Measurements from ENCODE around the gene LUZP2. TPM values are rescaled to one million over a fixed set of nuclear protein-coding genes. Genes with fewer than 3 reads are reported as not detected.

Gene LUZP2
- total and polyA plus RNA-seq, 9 of the 15 experiments (the other 6 are each of a cell fraction or from before 2014, with no cell fraction given) = not detected

DNA sequence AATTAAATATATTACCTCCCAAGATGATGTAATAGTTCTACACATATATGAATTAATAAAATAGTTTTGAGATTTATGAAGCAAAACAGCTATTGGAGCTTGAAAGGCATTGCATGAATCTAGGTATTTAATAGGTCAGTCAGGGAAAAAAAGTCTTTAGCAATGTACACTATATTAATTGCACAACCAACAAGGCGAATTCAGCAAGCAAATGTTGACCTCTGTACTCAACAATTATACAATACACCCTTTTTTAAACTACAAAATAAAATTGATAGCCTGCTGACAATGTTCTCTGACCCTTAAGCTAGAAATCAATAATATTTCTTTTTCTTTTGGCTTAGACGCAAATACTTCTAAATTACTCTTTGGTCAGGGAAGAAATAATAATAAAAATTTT, 345.5 kb downstream of the LUZP2 start:
- Histone ChIP-seq H4K20me1 (replicated peaks; ENCODE audit: control insufficient read depth, insufficient read depth, low read length) (no peaks in the 10 kb centered on the region), H3K36me3 (ENCODE audit: control insufficient read depth, insufficient read depth, low read length) (no peaks in the 10 kb centered on the region), H3K4me3 (no peak overlapping the region), H2AFZ (ENCODE audit: low read depth, low read length) (no peak overlapping the region), H3K9me1 (ENCODE audit: control insufficient read depth, insufficient read depth, low read length) (no peaks in the 10 kb centered on the region), H3K4me1 (replicated peaks in 1 of 2; ENCODE audit: control insufficient read depth in 2 of 2, insufficient read depth in 2 of 2, low read length in 2 of 2) (no peaks in the 10 kb centered on the region), H3K27me3 (ENCODE audit: control insufficient read depth in 2 of 2, insufficient read depth in 2 of 2, low read length in 2 of 2) (no peaks in the 10 kb centered on the region), H3K9me3 (replicated peaks; ENCODE audit: control insufficient read depth, insufficient read depth, low read depth, low read length) (no peaks in the 10 kb centered on the region), H3K4me2 (ENCODE audit: insufficient read depth, low read length) (no peak overlapping the region), H3K27ac (ENCODE audit: extremely low read depth, low read depth, low read length) (no peak overlapping the region), H3K79me2 (ENCODE audit: control insufficient read depth, insufficient read depth, low read length) (no peaks in the 10 kb centered on the region), H3K9ac (ENCODE audit: insufficient read depth in 1 of 2, low read depth in 2 of 2, low read length in 2 of 2) (no peak overlapping the region)
- intact Hi-C loops (cut with micrococcal nuclease) = no loop called here
- no peak for ATAC-seq
- no TSS peak for BruUV-seq (replicated peaks)
- no peak for DNase-seq (ENCODE audit: extremely low read depth in 1 of 4, low spot score in 3 of 4)
- WGBS (ENCODE audit: insufficient coverage, low coverage, missing lambda C conversion rate) = 5% methylated on average over 2 of the region's 2 CpGs
- ChIA-PET POLR2A (no interaction called here), CTCF (ENCODE audit: low intra/inter-chr PET ratio) (no interaction called here)
- in situ Hi-C loops (cut with MboI) = no loop called here
- FAIRE-seq = no peak
- TF ChIP-seq, protein P1, sequence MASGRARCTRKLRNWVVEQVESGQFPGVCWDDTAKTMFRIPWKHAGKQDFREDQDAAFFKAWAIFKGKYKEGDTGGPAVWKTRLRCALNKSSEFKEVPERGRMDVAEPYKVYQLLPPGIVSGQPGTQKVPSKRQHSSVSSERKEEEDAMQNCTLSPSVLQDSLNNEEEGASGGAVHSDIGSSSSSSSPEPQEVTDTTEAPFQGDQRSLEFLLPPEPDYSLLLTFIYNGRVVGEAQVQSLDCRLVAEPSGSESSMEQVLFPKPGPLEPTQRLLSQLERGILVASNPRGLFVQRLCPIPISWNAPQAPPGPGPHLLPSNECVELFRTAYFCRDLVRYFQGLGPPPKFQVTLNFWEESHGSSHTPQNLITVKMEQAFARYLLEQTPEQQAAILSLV (tag; IDR thresholded peaks at IDR 0.05) = no peak
- TF ChIP-seq, protein P2, sequence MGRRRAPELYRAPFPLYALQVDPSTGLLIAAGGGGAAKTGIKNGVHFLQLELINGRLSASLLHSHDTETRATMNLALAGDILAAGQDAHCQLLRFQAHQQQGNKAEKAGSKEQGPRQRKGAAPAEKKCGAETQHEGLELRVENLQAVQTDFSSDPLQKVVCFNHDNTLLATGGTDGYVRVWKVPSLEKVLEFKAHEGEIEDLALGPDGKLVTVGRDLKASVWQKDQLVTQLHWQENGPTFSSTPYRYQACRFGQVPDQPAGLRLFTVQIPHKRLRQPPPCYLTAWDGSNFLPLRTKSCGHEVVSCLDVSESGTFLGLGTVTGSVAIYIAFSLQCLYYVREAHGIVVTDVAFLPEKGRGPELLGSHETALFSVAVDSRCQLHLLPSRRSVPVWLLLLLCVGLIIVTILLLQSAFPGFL (CRISPR knock-in tag; IDR thresholded peaks at IDR 0.05) = no peak
- TF ChIP-seq TBL1XR1 (IDR thresholded peaks at IDR 0.05; ENCODE audit: low read length in 2 of 2) (no peak), ZNF12 (CRISPR knock-in tag; IDR thresholded peaks at IDR 0.05) (no peak), MYC (IDR thresholded peaks at IDR 0.05; ENCODE audit: low read depth, low read length) (no peak), MYC (CRISPR knock-in tag; IDR thresholded peaks at IDR 0.05; ENCODE audit: borderline replicate concordance, low read depth) (no peak), GABPA (tag; conservative IDR thresholded peaks at IDR 0.05; ENCODE audit: low read depth) (no peak), RAD21 (CRISPR knock-in tag; conservative IDR thresholded peaks at IDR 0.05 in 1 of 2, IDR thresholded peaks at IDR 0.05 in 1 of 2) (no peak), TEAD1 (CRISPR knock-in tag; IDR thresholded peaks at IDR 0.05) (no peak)
- TF ChIP-seq, protein P3, sequence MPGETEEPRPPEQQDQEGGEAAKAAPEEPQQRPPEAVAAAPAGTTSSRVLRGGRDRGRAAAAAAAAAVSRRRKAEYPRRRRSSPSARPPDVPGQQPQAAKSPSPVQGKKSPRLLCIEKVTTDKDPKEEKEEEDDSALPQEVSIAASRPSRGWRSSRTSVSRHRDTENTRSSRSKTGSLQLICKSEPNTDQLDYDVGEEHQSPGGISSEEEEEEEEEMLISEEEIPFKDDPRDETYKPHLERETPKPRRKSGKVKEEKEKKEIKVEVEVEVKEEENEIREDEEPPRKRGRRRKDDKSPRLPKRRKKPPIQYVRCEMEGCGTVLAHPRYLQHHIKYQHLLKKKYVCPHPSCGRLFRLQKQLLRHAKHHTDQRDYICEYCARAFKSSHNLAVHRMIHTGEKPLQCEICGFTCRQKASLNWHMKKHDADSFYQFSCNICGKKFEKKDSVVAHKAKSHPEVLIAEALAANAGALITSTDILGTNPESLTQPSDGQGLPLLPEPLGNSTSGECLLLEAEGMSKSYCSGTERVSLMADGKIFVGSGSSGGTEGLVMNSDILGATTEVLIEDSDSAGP (CRISPR knock-in tag; IDR thresholded peaks at IDR 0.05) = no peak
- TF ChIP-seq, protein P4, sequence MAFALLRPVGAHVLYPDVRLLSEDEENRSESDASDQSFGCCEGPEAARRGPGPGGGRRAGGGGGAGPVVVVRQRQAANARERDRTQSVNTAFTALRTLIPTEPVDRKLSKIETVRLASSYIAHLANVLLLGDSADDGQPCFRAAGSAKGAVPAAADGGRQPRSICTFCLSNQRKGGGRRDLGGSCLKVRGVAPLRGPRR (CRISPR knock-in tag; IDR thresholded peaks at IDR 0.05) = no peak
- TF ChIP-seq, protein P5, sequence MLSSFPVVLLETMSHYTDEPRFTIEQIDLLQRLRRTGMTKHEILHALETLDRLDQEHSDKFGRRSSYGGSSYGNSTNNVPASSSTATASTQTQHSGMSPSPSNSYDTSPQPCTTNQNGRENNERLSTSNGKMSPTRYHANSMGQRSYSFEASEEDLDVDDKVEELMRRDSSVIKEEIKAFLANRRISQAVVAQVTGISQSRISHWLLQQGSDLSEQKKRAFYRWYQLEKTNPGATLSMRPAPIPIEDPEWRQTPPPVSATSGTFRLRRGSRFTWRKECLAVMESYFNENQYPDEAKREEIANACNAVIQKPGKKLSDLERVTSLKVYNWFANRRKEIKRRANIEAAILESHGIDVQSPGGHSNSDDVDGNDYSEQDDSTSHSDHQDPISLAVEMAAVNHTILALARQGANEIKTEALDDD (IDR thresholded peaks at IDR 0.05) = no peak
- TF ChIP-seq, protein P6, sequence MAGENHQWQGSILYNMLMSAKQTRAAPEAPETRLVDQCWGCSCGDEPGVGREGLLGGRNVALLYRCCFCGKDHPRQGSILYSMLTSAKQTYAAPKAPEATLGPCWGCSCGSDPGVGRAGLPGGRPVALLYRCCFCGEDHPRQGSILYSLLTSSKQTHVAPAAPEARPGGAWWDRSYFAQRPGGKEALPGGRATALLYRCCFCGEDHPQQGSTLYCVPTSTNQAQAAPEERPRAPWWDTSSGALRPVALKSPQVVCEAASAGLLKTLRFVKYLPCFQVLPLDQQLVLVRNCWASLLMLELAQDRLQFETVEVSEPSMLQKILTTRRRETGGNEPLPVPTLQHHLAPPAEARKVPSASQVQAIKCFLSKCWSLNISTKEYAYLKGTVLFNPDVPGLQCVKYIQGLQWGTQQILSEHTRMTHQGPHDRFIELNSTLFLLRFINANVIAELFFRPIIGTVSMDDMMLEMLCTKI (IDR thresholded peaks at IDR 0.05; ENCODE audit: partially characterized antibody) = no peak
